Muscle of leg (tissue), 11 donors: ENCODE measurements around the gene SREBF1. TPM values are rescaled to one million over a fixed set of nuclear protein-coding genes. Genes with fewer than 3 reads are reported as not detected.

ENCODE experiments used
- DNase-seq: peaks from one replicate; pipeline ENCODE4 v3.0.0; 2013
- H3K27ac ChIP-seq: one replicate; pipeline ENCODE4 v1.5.1; 2013; ENCODE audit warnings: mild to moderate bottlenecking, low read length, control low read depth
- H3K27me3 ChIP-seq: one replicate; pipeline ENCODE4 v1.6.1; 2013; ENCODE audit warnings: low read length; ENCODE audit not compliant: control insufficient read depth, insufficient read depth
- H3K36me3 ChIP-seq: one replicate; pipeline ENCODE4 v1.6.1; 2013; ENCODE audit warnings: low read length; ENCODE audit not compliant: control insufficient read depth, insufficient read depth
- H3K4me1 ChIP-seq: one replicate; pipeline ENCODE4 v1.6.1; 2013; ENCODE audit warnings: low read length; ENCODE audit not compliant: control insufficient read depth, insufficient read depth
- H3K4me3 ChIP-seq: one replicate; pipeline ENCODE4 v1.5.1; 2013; ENCODE audit warnings: low read length, control low read depth
- H3K9me3 ChIP-seq: replicated peaks from 2 replicates; pipeline ENCODE4 v1.6.1; 2013; ENCODE audit warnings: low read depth, low read length; ENCODE audit not compliant: control insufficient read depth
- WGBS: methylation state at CpG from one replicate; pipeline ENCODE4 v1.1.5; 2013; ENCODE audit warnings: missing lambda C conversion rate; ENCODE audit not compliant: insufficient coverage; 5-methylcytosine and 5-hydroxymethylcytosine counted together
- polyA plus RNA-seq, 8 donors: library from polyadenylated mRNA; unstranded; fragments of 120-200 nt; gene quantifications; one replicate each; pipeline versions ENCODE4 v1.2.1 to v1.2.3, GENCODE V29; 2013; ENCODE audit warnings: inconsistent platforms in 1 of 8, low replicate concordance in 1 of 8; ENCODE audit not compliant: insufficient read length in 8 of 8, insufficient read depth in 1 of 8
- total RNA-seq: library from RNA; stranded (reverse); fragments of 120-200 nt; gene quantifications from one replicate; pipeline ENCODE4 v1.2.4, GENCODE V29; 2013

Gene SREBF1
- total and polyA plus RNA-seq, 9 donors: 16.1 to 48.7 (median 33.4) TPM

- Histone ChIP-seq H3K9me3 (no peaks in the 10 kb centered on the region), H3K27ac (no peak overlapping the region), H3K36me3 (peaks cover 67% of the 10 kb centered on the region), H3K27me3 (no peaks in the 10 kb centered on the region), H3K4me3 (no peak overlapping the region), H3K4me1 (peaks cover 40% of the 10 kb centered on the region)
- 83% methylated on average over 6 of the region's 12 CpGs for WGBS
- no peak for DNase-seq
Measured at GRCh38 chr17:17795296-17795695, 41.5 kb downstream of the SREBF1 start.

GRCh38 chr17:17794382-17794781 is 42.4 kb downstream of the SREBF1 start:
- Histone ChIP-seq H3K27me3 (no peaks in the 10 kb centered on the region), H3K9me3 (no peaks in the 10 kb centered on the region), H3K27ac (no peak overlapping the region), H3K4me3 (no peak overlapping the region), H3K4me1 (peaks cover 44% of the 10 kb centered on the region), H3K36me3 (peaks cover 61% of the 10 kb centered on the region)
- WGBS: 89% methylated on average over 31 of the region's 31 CpGs
- no peak for DNase-seq

- Histone ChIP-seq H3K9me3 (no peaks in the 10 kb centered on the region), H3K27me3 (no peaks in the 10 kb centered on the region), H3K4me3 (no peak overlapping the region), H3K27ac (no peak overlapping the region), H3K4me1 (peaks cover 50% of the 10 kb centered on the region), H3K36me3 (peaks cover 53% of the 10 kb centered on the region)
- DNase-seq: no peak
- 86% methylated on average over 27 of the region's 30 CpGs for WGBS
Measured at GRCh38 chr17:17793378-17794214, 43.2 kb downstream of the SREBF1 start.

GRCh38 chr17:17792551-17793377 is 44.0 kb downstream of the SREBF1 start:
- Histone ChIP-seq H3K27ac (no peak overlapping the region), H3K9me3 (no peaks in the 10 kb centered on the region), H3K36me3 (peaks cover 45% of the 10 kb centered on the region), H3K4me3 (no peak overlapping the region), H3K4me1 (peaks cover 52% of the 10 kb centered on the region), H3K27me3 (no peaks in the 10 kb centered on the region)
- DNase-seq: peak; percentile 74
- WGBS: 15% methylated on average over 24 of the region's 38 CpGs

GRCh38 chr17:17792037-17792550 is 44.7 kb downstream of the SREBF1 start:
- Histone ChIP-seq H3K36me3 (peaks cover 38% of the 10 kb centered on the region), H3K4me1 (peaks cover 59% of the 10 kb centered on the region), H3K9me3 (no peaks in the 10 kb centered on the region), H3K4me3 (no peak overlapping the region), H3K27ac (no peak overlapping the region), H3K27me3 (no peaks in the 10 kb centered on the region)
- WGBS: 34% methylated on average over 11 of the region's 18 CpGs
- DNase-seq: no peak

GRCh38 chr17:17790637-17791464 is 45.9 kb downstream of the SREBF1 start:
- peaks cover 67% of the 10 kb centered on the region for H3K4me1 ChIP-seq

GRCh38 chr17:17789828-17790636 is 46.8 kb downstream of the SREBF1 start:
- H3K27ac ChIP-seq: peak overlapping the region; percentile 70
- no peaks in the 10 kb centered on the region for H3K27me3 ChIP-seq
- 26% methylated on average over 3 of the region's 12 CpGs for WGBS
- H3K9me3 ChIP-seq: no peaks in the 10 kb centered on the region
- H3K4me1 ChIP-seq: peaks cover 75% of the 10 kb centered on the region
- H3K36me3 ChIP-seq: peaks cover 19% of the 10 kb centered on the region
- no peak for DNase-seq
- no peak overlapping the region for H3K4me3 ChIP-seq

More at GRCh38 chr17:17790637-17791464, 45.9 kb downstream of the SREBF1 start:
- Histone ChIP-seq H3K36me3 (peaks cover 27% of the 10 kb centered on the region), H3K9me3 (no peaks in the 10 kb centered on the region), H3K27ac (peak overlapping the region; percentile 17), H3K27me3 (no peaks in the 10 kb centered on the region), H3K4me3 (no peak overlapping the region)
- DNase-seq: peak; percentile 69
- WGBS: 44% methylated on average over 17 of the region's 26 CpGs

GRCh38 chr17:17789410-17789809 is 47.4 kb downstream of the SREBF1 start:
- WGBS: 83% methylated on average over 6 of the region's 6 CpGs
- H3K36me3 ChIP-seq: peaks cover 13% of the 10 kb centered on the region
- H3K4me1 ChIP-seq: peaks cover 81% of the 10 kb centered on the region
- DNase-seq: no peak
- no peaks in the 10 kb centered on the region for H3K9me3 ChIP-seq
- peak overlapping the region; percentile 70 for H3K27ac ChIP-seq
- H3K27me3 ChIP-seq: no peaks in the 10 kb centered on the region
- H3K4me3 ChIP-seq: no peak overlapping the region

GRCh38 chr17:17788967-17789366 is 47.8 kb downstream of the SREBF1 start:
- peaks cover 86% of the 10 kb centered on the region for H3K4me1 ChIP-seq
- H3K27ac ChIP-seq: no peak overlapping the region
- peaks cover 9% of the 10 kb centered on the region for H3K36me3 ChIP-seq
- no peaks in the 10 kb centered on the region for H3K9me3 ChIP-seq
- 70% methylated on average over 7 of the region's 8 CpGs for WGBS
- no peak overlapping the region for H3K4me3 ChIP-seq
- no peaks in the 10 kb centered on the region for H3K27me3 ChIP-seq
- DNase-seq: no peak
